VCaP (cell line): ENCODE measurements around the gene PEMT.

Source experiments
- H3K27ac ChIP-seq: fragments of 450-650 bp; 2 replicates; pipeline ENCODE4 v1.5.1; 2017
- CTCF ChIP-seq: fragments of 450-650 bp; conservative IDR thresholded peaks from 2 replicates; pipeline ENCODE4 v1.5.1; 2017; ENCODE audit warnings: mild to moderate bottlenecking, moderate library complexity

PEMT gene

GRCh38 chr17:17628388-17629008 lies 37.0 kb upstream of the PEMT start:
- no peak for TF ChIP-seq CTCF
- H3K27ac ChIP-seq = no peak overlapping the region

GRCh38 chr17:17626840-17627239 lies 35.3 kb upstream of the PEMT start:
- H3K27ac ChIP-seq = no peak overlapping the region
- no peak for TF ChIP-seq CTCF

GRCh38 chr17:17626151-17626805 lies 34.8 kb upstream of the PEMT start:
- TF ChIP-seq CTCF = no peak
- H3K27ac ChIP-seq = no peak overlapping the region

- TF ChIP-seq CTCF = no peak
- peak overlapping the region; percentile 43 for H3K27ac ChIP-seq
Measured at GRCh38 chr17:17624741-17625140, 33.2 kb upstream of the PEMT start.

- H3K27ac ChIP-seq = peak overlapping the region; percentile 43; the same call in 1 of the 2 replicates
- TF ChIP-seq CTCF = no peak
Measured at GRCh38 chr17:17623904-17624303, 32.4 kb upstream of the PEMT start.

GRCh38 chr17:17621254-17621653 lies 29.7 kb upstream of the PEMT start:
- no peak for TF ChIP-seq CTCF
- H3K27ac ChIP-seq = no peak overlapping the region

- peak; percentile 77 for TF ChIP-seq CTCF
- no peak overlapping the region for H3K27ac ChIP-seq
Measured at GRCh38 chr17:17613708-17614114, 22.2 kb upstream of the PEMT start.
